Inferior parietal cortex (tissue), 1 donor: ENCODE measurements around the gene CDC34.
A peak's percentile ranks its signal among the peaks of the same experiment; 100 is the strongest.

Experiments used
- DNase-seq: peaks from one replicate; pipeline ENCODE4 v3.0.0-alpha.2; 2016; ENCODE audit errors: extremely low spot score

The CDC34 gene, protein sequence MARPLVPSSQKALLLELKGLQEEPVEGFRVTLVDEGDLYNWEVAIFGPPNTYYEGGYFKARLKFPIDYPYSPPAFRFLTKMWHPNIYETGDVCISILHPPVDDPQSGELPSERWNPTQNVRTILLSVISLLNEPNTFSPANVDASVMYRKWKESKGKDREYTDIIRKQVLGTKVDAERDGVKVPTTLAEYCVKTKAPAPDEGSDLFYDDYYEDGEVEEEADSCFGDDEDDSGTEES

DNA sequence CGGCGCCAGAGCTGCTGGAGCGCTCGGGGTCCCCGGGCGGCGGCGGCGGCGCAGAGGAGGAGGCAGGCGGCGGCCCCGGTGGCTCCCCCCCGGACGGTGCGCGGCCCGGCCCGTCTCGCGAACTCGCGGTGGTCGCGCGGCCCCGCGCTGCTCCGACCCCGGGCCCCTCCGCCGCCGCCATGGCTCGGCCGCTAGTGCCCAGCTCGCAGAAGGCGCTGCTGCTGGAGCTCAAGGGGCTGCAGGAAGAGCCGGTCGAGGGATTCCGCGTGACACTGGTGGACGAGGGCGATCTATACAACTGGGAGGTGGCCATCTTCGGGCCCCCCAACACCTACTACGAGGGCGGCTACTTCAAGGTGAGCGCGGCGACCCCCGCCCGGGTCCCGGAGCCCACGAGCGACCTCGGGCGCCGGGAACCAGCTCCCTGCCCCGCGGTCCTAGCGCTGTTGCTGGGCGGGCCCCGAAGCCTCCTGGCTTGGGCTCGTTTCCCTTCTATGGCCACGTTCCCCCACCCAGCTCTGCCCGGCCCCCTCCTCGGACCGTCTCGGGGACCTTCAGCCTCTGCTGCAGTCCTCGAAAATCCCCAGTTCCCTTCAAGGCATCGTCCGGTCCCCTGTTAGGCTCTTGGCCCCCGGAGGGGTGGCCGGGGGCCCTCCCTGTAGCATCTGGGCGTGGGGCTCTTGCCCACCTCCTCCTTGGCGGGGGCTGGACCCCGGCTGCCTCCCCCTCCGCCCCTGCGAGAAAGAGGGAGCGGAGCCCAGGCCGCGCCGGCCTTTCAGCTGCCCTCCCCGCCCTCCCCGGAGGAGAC lies at the start of gene CDC34:
CDC34 (plus strand) TSS at position 8 of the 808 bp plus-strand sequence; CDS start at position 180, 172 bp downstream.
- DNase-seq = no peak

DNA sequence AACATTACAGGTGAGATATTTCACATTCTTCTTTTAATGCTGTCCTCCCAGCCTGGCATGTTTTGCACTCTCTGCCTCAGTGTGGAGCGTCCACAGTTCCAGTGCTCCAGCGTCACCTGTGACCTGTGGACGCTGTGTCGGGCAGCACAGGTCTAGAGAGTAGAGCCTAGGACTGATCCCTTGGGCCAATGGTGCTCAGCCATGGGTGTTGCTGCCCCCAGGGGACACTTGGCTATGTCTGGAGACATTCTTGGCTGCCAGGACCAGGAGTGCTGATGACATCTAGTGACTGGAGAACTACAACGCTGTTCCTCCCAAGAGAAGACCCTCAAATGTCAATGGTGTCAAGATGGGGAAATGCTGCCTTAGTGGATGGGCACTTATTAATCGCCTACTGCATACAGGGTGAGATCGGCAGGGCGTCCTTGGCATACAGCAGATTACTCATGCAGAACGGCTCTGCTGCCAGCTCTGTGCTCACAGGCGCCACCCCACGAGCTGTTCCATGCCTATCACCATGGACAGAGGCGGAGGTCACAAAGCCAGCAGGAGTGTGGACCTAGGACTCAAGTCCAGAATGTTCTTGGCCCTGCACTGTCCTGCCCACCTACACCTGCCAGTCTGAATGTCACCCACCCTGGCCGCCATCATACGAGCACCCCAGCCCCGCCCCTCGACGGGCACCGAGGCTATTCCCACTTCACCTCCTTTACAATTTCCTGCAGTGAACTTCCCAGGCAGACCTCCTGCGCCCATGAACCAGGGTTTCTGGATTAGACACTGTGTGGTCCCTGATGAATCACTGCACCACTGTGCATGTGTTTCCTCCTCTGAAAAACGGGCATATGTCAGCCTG lies 49.1 kb upstream of the CDC34 start:
- no peak for DNase-seq

DNA sequence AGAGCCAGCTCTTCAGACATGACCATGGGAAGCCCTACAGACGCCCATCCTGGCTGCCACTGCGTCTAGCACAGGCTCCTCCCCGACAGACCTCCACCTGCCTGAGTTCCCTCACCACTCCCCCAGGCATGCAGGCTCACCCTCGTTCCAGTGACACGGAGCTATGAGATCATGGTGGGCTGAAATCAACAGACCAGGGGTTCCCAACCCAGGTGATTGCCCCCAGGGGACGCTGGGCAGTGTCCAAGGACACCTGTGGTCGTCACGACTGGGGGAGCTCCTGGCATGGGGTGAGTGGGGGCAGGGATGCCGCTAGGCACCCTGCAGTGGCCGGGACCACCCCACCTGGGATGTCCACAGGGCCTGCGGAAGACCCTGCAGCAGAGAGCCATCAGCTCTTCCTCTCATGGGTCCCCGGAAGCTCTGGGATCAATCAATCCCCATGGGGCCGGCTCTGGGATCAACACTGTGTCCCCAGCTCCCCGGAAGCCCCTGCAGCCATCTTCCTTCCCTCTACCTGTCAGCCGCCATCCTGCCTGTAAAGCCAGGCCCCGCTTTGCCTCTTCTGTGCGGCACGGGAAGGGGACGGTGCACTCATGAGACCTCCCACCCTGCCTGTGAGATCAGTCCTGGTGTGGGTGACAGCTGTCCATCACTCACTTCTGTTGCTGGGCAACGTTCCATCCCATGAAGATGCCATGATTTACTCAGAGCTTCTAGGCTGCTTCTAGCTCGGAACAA lies 48.1 kb upstream of the CDC34 start:
- DNase-seq = no peak

DNA sequence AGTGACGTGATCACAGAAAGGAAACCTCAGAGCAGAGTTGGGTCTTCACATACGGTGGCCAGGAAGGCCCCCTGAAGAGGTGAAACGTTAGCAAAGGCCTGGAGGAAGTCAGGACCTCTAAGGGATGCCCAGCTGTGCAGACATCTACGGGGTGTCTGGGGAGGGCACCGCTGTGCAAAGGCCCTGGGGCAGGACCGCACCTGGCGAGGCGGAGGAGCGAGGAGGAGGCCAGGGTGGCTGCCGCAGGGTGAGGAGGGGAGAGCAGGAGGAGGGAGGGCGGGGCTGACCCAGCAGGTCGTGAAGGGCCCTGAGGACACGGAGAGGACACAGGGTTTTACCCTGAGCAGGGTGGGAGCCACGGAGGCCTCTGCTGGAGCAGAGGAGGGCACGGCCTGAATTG lies 47.1 kb upstream of the CDC34 start:
- DNase-seq = no peak

DNA sequence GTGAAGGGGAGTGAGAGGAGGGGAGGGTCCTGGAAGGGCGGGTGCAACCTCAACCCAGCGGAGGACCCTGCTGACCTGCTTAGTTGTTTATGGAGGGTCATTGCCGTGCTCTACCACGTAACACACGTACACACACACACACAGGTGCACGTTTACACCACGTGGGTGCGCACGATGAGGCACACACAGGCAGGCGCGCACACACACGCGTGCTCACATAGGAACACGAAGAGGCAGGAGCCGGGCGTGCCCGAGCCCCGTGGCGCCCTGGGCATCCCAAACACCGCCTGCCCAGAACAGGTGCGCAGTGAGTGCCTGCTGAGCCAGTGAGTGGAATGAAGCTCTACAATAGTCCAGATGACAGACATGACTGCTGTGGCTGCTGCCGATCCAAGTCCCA lies 46.5 kb upstream of the CDC34 start:
- no peak for DNase-seq

DNA sequence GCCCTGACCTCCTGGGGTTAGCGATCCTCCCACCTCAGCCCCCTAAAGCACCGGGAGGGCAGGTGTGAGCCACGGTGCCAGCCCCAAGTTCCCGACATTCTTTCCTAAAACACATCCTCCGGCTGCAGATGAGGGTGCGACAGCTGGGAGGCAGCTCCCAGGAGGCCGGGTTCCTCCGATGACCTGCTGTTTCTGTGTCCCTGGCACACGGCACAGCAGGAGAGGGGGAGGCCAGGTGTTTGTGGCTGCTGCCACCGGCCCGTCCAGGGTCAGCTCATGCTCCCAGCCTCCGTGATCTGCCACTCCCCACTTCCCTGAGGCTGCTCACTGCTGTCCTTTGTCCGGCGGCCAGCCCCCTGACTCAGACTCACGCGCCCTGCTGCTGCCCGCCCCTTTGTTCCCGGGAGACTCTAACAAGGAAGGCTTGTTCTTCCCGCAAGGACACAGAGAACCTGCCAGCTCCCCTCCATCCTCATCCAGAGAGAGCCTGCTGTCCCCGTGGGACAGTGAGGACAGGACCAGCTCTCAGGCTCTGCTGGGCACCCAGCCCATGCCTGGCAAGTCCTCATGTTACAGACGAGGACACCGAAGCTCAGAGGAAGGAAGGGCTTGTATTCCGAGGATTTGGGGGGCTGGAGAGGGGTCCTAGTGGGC lies 45.9 kb upstream of the CDC34 start:
- DNase-seq = peak; percentile 68

DNA sequence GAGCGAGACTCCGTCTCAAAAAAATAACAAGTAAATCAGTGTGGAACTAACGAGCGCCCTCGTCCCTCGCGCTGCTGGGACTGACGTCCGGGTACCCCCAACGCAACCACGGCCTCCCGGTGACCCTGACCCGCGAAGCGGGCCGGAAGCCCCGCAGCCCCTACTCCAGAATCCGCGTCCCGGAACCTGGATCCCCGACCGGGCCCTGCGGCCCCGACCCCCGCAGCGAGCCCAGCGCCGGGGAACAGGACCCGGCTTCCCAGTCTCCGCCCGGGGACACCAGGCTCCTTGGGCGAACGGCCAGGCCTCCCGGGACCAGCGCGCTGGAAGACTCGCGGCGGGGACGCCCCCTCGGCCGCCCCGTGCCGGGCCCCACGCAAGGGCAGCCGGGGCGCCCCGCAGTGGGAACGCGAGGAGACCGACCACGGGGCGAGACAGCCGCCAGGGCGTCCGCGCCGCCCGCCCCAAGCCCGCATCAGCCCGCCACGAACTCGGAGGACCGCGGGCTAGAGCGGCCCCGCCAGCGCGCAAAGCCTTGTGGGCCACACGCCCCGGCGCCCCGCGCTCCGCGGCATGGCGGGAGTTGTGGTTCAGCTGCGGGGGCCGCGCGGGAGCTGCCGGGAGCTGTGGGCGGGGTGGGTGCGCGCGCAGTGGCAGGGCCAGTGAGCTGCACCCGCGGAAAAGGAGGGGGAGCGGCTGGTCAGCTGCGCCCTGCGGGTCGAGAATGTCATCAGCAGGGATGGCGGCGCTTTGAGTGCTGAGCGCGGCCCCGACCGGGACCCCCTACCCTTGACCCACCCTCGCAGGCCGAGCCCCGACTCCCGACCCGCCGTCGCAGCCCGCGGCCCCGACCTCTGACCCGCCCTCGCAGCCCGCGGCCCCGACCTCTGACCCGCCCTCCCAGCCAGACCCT lies 42.8 kb upstream of the CDC34 start:
- peak; percentile 85 for DNase-seq

DNA sequence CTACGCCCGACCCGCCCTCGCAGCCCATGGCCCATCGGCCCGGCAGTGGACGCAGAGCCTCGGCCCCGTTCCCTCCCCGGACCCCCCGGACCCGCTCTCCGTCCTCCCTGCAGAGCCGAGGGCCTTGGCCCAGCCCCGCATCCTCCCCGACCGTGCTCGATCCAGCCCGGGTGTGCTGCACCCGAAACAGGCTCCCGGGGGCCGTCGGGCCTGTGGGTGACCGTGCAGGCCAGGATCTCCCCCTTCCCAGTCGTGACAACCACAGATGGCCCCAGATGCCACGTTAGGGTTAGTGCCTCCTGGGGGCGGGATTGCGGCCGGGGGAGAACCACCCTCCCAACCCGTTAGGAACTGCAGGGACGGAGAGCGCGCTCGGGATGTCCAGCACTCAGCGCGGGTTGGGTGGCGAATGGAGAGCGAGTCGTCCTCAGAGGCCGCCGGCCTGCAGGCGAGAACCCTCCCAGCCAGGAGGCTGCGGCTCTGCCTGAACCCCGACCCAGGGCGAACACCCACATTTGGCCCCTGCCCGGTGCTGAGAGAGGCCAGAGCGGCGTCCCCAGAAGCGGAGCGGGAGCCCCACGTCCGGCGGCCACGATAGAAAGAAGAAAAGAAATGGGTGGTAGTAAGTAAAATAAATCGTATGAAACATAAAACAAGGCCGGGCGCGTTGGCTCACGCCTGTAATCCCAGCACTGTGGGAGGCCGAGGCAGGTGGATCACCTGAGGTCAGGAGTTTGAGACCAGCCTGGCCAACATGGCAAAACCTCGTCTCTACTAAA lies 42.0 kb upstream of the CDC34 start:
- no peak for DNase-seq

DNA sequence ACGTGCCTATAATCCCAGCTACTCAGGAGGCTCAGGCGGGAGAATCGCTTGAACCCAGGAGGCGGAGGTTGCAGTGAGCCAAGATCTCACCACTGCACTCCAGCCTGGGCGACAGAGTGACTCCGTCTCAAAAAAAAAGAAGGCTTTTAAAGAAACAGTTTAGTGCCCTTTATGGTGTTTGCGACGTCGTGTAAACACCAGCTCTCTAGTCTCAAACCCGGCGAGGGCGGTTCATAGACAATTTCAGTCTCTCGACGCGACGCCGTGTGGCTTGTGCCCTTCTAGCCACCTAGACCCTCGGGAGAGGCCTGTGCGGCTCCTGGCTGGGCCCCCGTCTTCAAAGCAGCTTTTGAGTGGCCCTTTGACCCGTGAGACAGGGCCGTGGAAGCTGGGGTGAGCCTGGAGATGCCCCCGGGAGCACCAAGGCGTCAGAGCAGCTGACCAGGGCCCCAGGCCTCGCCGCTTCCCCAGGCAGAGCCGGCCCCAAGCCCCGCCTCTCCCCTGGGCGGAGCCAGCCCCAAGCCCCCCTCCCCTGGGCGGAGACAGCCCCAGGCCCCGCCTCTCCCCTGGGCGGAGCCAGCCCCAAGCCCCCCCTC lies 40.3 kb upstream of the CDC34 start:
- no peak for DNase-seq

DNA sequence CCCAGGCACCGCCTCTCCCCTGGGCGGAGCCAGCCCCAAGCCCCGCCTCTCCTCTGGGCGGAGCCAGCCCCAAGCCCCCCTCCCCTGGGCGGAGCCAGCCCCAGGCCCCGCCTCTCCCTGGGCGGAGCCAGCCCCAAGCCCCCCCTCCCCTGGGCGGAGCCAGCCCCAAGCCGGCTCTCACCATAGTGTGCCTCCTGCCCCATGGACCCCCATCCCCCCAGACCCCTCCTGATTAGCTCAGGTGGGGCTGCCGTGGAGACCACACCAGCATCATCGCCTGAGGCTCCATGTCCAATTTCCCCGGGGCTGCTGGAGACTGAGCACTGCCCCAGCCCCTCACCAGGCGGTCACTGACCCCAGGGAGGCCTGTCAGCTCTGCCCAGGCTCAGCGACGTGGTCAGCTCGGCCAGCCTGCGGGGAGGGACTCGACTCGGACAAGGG lies 39.4 kb upstream of the CDC34 start:
- DNase-seq = no peak

DNA sequence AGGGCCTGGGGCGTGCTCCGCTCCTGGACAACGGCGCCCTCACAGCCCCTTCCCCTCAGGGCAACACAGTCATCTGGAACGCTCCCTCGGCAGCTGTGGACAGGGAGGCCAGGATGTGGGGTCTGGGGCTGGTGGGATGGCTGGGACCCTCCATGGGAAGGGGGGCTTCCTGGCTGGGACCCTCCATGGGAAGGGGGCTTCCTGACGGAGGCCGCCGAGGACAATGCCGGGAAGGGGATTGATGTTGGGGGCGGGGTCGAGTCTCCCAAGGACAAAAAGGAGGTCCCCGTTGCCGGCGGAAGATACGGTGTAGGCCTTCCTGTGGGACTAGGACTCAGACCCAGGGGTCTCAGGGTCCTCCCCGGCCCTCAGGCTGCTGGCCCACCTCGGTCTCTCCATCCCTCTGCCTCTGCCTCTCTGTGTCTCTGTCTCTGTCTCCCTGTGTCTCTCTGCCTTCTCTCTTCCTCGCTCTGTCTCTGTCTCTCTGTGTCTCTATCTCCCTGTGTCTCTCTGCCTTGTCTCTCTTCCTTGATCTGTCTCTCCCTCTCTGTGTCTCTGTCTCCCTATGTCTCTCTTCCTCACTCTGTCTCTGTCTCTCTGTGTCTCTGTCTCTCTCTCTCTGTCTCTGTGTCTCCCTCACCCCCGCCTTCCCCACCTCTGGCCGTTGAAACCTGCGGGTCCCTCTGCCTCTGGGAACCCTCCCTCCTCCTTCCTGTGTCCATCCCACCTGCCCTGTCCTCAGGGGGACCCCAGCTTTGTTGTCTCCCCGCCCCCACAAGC lies 38.0 kb upstream of the CDC34 start:
- no peak for DNase-seq

DNA sequence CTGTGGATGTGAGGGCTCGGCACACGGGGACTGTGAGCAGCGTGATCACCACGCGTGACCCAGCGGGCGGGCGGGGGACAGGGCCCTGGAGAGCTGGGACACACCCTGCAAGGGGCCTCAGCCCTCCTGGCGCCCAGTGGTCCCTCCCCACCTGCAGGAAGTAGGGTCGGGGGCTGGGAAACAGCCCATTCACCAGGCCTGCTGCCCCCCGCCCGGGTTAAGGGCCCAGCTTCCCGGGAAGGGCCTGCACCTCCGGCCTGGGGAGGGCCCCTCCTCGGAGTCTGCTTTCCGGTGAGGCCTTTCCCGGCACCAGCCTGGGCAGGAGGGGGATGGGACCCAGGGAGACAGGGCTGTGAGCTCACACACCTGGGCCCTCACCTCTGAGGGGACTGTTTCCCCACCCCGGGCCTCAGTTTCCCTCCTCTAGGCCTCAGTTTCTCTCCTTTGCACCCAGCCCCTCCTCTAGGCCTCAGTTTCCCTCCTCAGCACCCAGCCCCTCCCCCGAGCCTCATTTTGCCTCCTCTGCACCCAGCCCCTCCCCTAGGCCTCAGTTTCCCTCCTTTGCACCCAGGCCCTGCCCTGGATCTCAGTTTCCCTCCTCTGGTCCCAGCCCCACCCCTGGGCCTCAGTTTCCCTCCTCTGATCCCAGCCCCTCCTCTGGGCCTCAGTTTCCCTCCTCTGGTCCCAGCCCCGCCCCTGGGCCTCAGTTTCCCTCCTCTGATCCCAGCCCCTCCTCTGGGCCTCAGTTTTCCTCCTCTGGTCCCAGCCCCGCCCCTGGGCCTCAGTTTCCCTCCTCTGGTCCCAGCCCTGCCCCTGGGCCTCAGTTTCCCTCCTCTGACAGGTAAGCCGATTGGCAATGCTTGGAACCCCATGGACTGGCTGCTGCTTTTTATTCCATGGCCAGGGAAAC lies 37.1 kb upstream of the CDC34 start:
- no peak for DNase-seq

DNA sequence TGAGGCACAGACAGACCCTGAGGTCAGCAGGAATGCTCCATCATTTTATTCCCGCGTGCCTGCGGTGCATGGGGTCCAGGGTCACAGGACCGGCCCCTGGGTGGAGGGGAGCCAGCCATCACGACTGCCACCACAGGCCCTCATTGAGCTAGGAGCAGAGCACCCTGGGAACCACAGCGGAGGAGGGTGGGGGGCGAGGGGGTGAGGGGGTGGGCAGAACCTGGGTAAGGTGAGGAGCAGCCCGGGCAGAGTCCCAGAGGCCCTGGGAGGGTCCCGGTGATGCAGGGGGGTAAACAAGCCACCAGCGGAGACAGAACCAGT lies 36.5 kb upstream of the CDC34 start:
- no peak for DNase-seq

DNA sequence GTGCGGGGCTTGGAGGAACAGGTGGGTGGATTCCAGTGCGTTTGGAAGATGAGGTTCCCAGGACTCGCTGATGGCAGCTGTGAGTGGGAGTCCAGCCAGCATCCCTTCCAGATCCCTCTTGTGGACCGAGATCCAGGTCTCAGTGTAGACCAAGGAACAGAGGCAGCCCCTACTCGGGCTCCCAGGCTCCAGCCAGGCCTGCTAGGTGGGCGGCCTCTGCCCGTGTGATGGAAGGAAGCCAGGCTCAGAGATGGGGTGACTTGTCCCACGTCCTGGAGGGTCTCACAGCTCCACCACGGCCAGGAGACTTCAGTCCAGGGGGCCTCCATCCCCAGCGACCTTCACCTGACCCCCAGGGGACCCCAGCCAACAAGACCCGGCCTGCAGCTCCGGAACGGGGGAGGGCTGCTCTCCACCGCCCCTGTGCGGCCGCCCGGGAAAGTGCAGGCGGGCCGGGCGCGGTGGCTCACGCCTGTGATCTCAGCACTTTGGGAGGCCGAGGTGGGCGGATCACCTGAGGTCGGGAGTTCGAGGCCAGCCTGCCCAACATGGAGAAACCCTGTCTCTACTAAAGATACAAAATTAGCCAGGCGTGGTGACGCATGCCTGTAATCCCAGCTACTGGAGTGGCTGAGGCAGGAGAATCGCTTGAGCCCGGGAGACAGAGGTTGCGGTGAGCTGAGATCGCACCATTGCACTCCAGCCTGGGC lies 36.0 kb upstream of the CDC34 start:
- DNase-seq = no peak

DNA sequence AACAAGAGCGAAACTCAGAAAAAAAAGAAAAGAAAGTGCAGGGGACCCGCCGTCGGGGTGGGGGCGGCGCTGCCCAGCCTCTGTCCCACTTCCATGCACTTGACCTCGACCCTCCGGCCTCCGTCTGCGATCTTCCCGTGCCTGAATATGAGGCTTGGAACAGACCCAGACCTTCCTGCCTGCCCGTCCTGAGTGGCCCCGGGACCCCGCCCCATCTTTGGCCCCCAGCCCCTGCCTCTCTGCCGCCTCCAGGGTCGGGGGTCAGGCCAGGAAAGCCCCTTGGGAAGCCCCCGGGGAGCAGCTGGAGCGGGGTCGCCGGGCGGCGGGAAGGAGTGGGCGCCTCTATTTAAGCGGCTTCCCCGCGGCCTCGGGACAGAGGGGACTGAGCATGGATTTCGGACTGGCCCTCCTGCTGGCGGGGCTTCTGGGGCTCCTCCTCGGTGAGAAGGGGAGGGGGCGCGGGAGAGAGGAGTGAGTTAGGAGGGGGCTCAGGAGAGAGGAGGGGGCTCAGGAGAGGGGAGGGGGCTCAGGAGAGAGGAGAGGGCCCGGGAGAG lies 35.4 kb upstream of the CDC34 start, which contains the start of gene MADCAM1:
MADCAM1 (plus strand) TSS at position 375 of the 554 bp plus-strand sequence; CDS start at position 389, 14 bp downstream.
- no peak for DNase-seq

DNA sequence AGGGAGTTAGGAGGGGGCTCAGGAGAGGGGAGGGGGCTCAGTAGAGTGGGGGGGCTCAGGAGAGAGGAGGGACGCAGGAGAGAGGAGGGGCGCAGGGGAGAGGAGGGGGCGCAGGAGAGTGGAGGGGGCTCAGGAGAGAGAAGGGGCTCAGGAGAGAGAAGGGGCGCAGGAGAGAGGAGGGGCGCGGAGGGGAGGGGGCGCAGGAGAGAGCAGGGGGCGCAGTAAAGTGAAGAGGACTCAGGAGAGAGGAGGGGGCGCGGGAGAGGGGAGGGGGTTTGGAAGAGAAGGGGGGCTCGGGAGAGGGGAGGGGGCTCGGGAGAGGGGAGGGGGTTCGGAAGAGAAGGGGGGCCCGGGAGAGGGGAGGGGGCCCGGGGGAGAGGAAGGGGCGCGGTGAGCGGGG lies 34.6 kb upstream of the CDC34 start:
- no peak for DNase-seq
